ENCODE data around the gene FUT8.
"Not testable (repeated sequence)": the region's sequence is repeated elsewhere in the genome, so short reads cannot be mapped to it uniquely, and the experiment has no call there.

The FUT8 gene

DNA sequence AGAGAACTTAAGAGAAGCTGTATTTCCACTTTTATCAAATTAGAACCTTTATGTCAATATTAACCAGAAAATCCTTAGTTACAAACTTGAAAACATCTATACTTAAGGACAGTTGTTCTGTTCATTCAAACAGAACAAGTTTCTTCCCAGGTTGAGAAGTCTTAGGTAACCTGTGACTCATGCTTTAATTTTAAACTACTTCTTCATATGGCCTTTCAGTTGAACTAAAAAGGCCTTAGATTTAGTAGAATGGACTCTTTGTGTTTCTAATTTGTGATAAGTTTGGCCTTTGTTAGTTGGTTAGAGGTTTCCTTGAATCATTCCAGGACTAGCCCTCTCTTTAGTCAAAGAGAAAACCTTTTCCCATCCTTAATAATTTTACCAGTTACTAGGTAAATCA is 274.2 kb downstream of the FUT8 start:
- Histone ChIP-seq H3K4me3 (ENCODE audit: low read depth in 1 of 2, low read length in 2 of 2) (no peak overlapping the region), H3K9me3 (ENCODE audit: control insufficient read depth in 1 of 2, low read length in 2 of 2) (no peaks in the 10 kb centered on the region), H3K27ac (ENCODE audit: low read length) (no peak overlapping the region), H3K36me3 (ENCODE audit: control insufficient read depth in 1 of 2, insufficient read depth in 2 of 2, low read length in 2 of 2) (no peaks in the 10 kb centered on the region), H3K27me3 (ENCODE audit: low read depth, low read length) (no peaks in the 10 kb centered on the region), H3K4me1 (ENCODE audit: control insufficient read depth in 1 of 2, insufficient read depth in 2 of 2, low read length in 2 of 2) (no peaks in the 10 kb centered on the region)

DNA sequence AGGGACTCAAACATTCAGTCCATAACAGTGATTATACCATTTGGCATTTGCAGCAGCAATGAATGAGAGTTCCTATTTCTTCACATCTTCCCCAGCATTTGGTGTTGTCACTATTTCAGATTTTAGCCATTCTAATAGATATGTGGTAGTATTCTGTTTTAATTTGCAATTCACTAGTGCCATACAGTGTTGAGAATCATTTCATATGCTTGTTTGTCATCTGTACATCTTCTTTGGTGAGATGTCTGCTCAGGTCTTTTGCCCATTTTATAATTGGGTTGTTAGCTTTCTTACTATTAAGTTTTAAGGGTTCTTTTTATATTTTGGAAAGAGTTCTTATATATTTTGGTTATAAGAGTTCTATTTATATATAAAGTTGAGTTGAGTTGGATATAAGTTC is 276.5 kb downstream of the FUT8 start:
- H3K27me3 ChIP-seq (ENCODE audit: low read depth, low read length) = no peaks in the 10 kb centered on the region
- no peaks in the 10 kb centered on the region for H3K36me3 ChIP-seq (ENCODE audit: control insufficient read depth in 1 of 2, insufficient read depth in 2 of 2, low read length in 2 of 2)
- no peaks in the 10 kb centered on the region for H3K4me1 ChIP-seq (ENCODE audit: control insufficient read depth in 1 of 2, insufficient read depth in 2 of 2, low read length in 2 of 2)
- no peak overlapping the region for H3K27ac ChIP-seq (ENCODE audit: low read length)
- no peak overlapping the region for H3K4me3 ChIP-seq (ENCODE audit: low read depth in 1 of 2, low read length in 2 of 2)
- H3K9me3 ChIP-seq (ENCODE audit: control insufficient read depth in 1 of 2, low read length in 2 of 2) = no peaks in the 10 kb centered on the region

DNA sequence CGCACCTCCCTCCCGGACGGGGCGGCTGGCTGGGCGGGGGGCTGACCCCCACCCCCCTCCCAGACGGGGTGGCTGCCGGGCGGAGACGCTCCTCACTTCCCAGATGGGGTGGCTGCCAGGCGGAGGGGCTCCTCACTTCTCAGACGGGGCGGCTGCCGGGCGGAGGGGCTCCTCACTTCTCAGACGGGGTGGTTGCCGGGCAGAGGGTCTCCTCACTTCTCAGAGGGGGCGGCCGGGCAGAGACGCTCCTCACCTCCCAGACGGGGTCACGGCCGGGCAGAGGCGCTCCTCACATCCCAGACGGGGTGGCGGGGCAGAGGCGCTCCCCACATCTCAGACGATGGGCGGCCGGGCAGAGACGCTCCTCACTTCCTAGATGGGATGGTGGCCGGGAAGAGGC is 280.0 kb downstream of the FUT8 start:
- H3K27me3 ChIP-seq (ENCODE audit: low read depth, low read length); H3K4me1 ChIP-seq (ENCODE audit: control insufficient read depth in 1 of 2, insufficient read depth in 2 of 2, low read length in 2 of 2); H3K4me3 ChIP-seq (ENCODE audit: low read depth in 1 of 2, low read length in 2 of 2); H3K27ac ChIP-seq (ENCODE audit: low read length); H3K36me3 ChIP-seq (ENCODE audit: control insufficient read depth in 1 of 2, insufficient read depth in 2 of 2, low read length in 2 of 2); H3K9me3 ChIP-seq (ENCODE audit: control insufficient read depth in 1 of 2, low read length in 2 of 2): not testable (repeated sequence)

- no peaks in the 10 kb centered on the region for H3K9me3 ChIP-seq (ENCODE audit: control insufficient read depth in 1 of 2, low read length in 2 of 2)
- no peak overlapping the region for H3K4me3 ChIP-seq (ENCODE audit: low read depth in 1 of 2, low read length in 2 of 2)
- no peaks in the 10 kb centered on the region for H3K27me3 ChIP-seq (ENCODE audit: low read depth, low read length)
- H3K27ac ChIP-seq (ENCODE audit: low read length) = no peak overlapping the region
- no peaks in the 10 kb centered on the region for H3K4me1 ChIP-seq (ENCODE audit: control insufficient read depth in 1 of 2, insufficient read depth in 2 of 2, low read length in 2 of 2)
- H3K36me3 ChIP-seq (ENCODE audit: control insufficient read depth in 1 of 2, insufficient read depth in 2 of 2, low read length in 2 of 2) = peaks cover 0 to 4% of the 10 kb centered on the region in 2 donors
Measured at GRCh38 chr14:65696801-65697200, 284.3 kb downstream of the FUT8 start.

- no peak overlapping the region for H3K27ac ChIP-seq (ENCODE audit: low read length)
- no peaks in the 10 kb centered on the region for H3K4me1 ChIP-seq (ENCODE audit: control insufficient read depth in 1 of 2, insufficient read depth in 2 of 2, low read length in 2 of 2)
- H3K9me3 ChIP-seq (ENCODE audit: control insufficient read depth in 1 of 2, low read length in 2 of 2) = peaks cover 0 to 6% of the 10 kb centered on the region in 2 donors
- H3K36me3 ChIP-seq (ENCODE audit: control insufficient read depth in 1 of 2, insufficient read depth in 2 of 2, low read length in 2 of 2) = peaks cover 0 to 3% of the 10 kb centered on the region in 2 donors
- H3K4me3 ChIP-seq (ENCODE audit: low read depth in 1 of 2, low read length in 2 of 2) = no peak overlapping the region
- no peaks in the 10 kb centered on the region for H3K27me3 ChIP-seq (ENCODE audit: low read depth, low read length)
Measured at GRCh38 chr14:65703521-65703920, 291.0 kb downstream of the FUT8 start.

- Histone ChIP-seq H3K36me3 (ENCODE audit: control insufficient read depth in 1 of 2, insufficient read depth in 2 of 2, low read length in 2 of 2) (peaks cover 0 to 3% of the 10 kb centered on the region in 2 donors), H3K9me3 (ENCODE audit: control insufficient read depth in 1 of 2, low read length in 2 of 2) (peaks cover 0 to 8% of the 10 kb centered on the region in 2 donors), H3K27ac (ENCODE audit: low read length) (no peak overlapping the region), H3K27me3 (ENCODE audit: low read depth, low read length) (no peaks in the 10 kb centered on the region), H3K4me3 (ENCODE audit: low read depth in 1 of 2, low read length in 2 of 2) (no peak overlapping the region), H3K4me1 (ENCODE audit: control insufficient read depth in 1 of 2, insufficient read depth in 2 of 2, low read length in 2 of 2) (no peaks in the 10 kb centered on the region)
Measured at GRCh38 chr14:65703996-65704395, 291.5 kb downstream of the FUT8 start.

- Histone ChIP-seq H3K27ac (ENCODE audit: low read length) (no peak overlapping the region), H3K27me3 (ENCODE audit: low read depth, low read length) (no peaks in the 10 kb centered on the region), H3K4me1 (ENCODE audit: control insufficient read depth in 1 of 2, insufficient read depth in 2 of 2, low read length in 2 of 2) (no peaks in the 10 kb centered on the region), H3K9me3 (ENCODE audit: control insufficient read depth in 1 of 2, low read length in 2 of 2) (peaks cover 0 to 8% of the 10 kb centered on the region in 2 donors), H3K4me3 (ENCODE audit: low read depth in 1 of 2, low read length in 2 of 2) (no peak overlapping the region), H3K36me3 (ENCODE audit: control insufficient read depth in 1 of 2, insufficient read depth in 2 of 2, low read length in 2 of 2) (peaks cover 0 to 3% of the 10 kb centered on the region in 2 donors)
Measured at GRCh38 chr14:65704437-65704836, 291.9 kb downstream of the FUT8 start.

DNA sequence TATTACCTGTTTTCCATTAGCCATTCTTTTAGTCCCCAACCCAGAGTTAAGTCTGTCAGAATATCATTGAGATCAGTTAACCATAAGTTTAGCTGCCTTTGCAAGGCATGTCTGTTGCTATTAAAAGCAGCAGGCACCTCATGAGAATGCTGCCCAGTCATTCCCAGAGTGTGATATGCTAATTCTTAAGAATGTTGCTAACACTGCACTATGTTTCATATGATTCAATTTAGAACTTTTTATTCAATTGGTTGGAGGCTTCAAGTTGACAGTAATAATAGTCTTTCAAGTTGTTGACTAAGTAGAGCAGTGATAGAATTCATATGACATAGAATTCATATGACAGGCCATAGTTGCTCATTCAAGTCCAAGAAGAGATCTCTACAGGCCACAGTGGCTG is 292.3 kb downstream of the FUT8 start:
- Histone ChIP-seq H3K27me3 (ENCODE audit: low read depth, low read length) (no peaks in the 10 kb centered on the region), H3K27ac (ENCODE audit: low read length) (no peak overlapping the region), H3K36me3 (ENCODE audit: control insufficient read depth in 1 of 2, insufficient read depth in 2 of 2, low read length in 2 of 2) (peaks cover 0 to 3% of the 10 kb centered on the region in 2 donors), H3K4me3 (ENCODE audit: low read depth in 1 of 2, low read length in 2 of 2) (no peak overlapping the region), H3K4me1 (ENCODE audit: control insufficient read depth in 1 of 2, insufficient read depth in 2 of 2, low read length in 2 of 2) (no peaks in the 10 kb centered on the region), H3K9me3 (ENCODE audit: control insufficient read depth in 1 of 2, low read length in 2 of 2) (peaks cover 0 to 8% of the 10 kb centered on the region in 2 donors)

DNA sequence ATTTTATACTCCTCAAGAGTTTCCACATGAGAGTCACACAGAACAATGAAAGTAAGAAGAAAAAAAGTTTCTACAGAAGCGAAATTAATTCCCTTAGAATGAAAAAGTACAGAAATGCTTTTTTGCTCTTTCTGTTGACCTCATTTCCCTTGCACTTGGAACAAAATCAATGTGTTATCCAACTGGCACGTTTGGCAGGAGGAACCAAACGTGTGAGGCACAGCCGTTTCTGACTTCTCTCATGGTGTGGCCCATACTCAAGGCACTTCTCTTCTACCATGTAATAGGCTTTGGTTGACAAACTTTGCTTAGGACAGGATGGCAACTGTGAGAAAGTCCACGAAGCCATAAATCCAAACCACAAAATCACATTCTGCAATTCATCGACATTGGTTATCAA is 297.0 kb downstream of the FUT8 start:
- Histone ChIP-seq H3K4me1 (ENCODE audit: control insufficient read depth in 1 of 2, insufficient read depth in 2 of 2, low read length in 2 of 2) (no peaks in the 10 kb centered on the region), H3K36me3 (ENCODE audit: control insufficient read depth in 1 of 2, insufficient read depth in 2 of 2, low read length in 2 of 2) (no peaks in the 10 kb centered on the region), H3K4me3 (ENCODE audit: low read depth in 1 of 2, low read length in 2 of 2) (no peak overlapping the region), H3K9me3 (ENCODE audit: control insufficient read depth in 1 of 2, low read length in 2 of 2) (peaks cover 0 to 15% of the 10 kb centered on the region in 2 donors), H3K27ac (ENCODE audit: low read length) (no peak overlapping the region), H3K27me3 (ENCODE audit: low read depth, low read length) (no peaks in the 10 kb centered on the region)

DNA sequence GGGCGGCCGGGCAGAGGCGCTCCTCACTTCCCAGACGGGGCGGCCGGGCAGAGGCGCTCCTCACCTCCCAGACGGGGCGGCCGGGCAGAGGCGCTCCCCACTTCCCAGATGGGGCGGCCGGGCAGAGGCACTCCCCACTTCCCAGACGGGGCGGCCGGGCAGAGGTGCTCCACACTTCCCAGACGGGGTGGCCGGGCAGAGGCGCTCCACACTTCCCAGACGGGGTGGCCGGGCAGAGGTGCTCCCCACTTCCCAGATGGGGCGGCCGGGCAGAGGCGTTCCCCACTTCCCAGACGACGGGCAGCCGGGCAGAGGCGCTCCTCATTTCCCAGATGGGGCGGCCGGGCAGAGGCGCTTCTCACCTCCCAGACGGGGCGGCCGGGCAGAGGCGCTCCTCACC is 304.3 kb downstream of the FUT8 start:
- not testable (repeated sequence) for H3K27ac ChIP-seq (ENCODE audit: low read length); H3K4me3 ChIP-seq (ENCODE audit: low read depth in 1 of 2, low read length in 2 of 2); H3K27me3 ChIP-seq (ENCODE audit: low read depth, low read length); H3K4me1 ChIP-seq (ENCODE audit: control insufficient read depth in 1 of 2, insufficient read depth in 2 of 2, low read length in 2 of 2); H3K9me3 ChIP-seq (ENCODE audit: control insufficient read depth in 1 of 2, low read length in 2 of 2); H3K36me3 ChIP-seq (ENCODE audit: control insufficient read depth in 1 of 2, insufficient read depth in 2 of 2, low read length in 2 of 2)

DNA sequence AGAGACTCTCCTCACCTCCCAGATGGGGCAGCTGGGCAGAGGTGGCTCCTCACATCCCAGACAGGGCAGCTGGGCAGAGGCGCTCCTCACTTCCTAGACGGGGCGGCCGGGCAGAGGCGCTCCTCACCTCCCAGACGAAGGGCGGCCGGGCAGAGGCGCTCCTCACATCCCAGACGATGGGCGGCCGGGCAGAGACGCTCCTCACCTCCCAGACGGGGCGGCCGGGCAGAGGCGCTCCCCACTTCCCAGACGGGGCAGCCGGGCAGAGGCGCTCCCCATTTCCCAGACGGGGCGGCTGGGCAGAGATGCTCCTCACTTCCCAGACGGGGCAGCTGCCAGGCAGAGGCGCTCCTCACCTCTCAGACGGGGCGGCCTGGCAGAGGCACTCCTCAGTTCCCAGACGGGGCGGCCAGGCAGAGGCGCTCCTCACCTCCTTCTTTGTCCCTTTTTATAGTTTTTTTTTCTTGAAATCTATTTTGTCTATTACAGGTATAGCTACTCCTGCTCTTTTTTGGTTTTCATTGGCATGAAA is 304.9 kb downstream of the FUT8 start:
- not testable (repeated sequence) for H3K27me3 ChIP-seq (ENCODE audit: low read depth, low read length); H3K36me3 ChIP-seq (ENCODE audit: control insufficient read depth in 1 of 2, insufficient read depth in 2 of 2, low read length in 2 of 2); H3K9me3 ChIP-seq (ENCODE audit: control insufficient read depth in 1 of 2, low read length in 2 of 2); H3K4me3 ChIP-seq (ENCODE audit: low read depth in 1 of 2, low read length in 2 of 2); H3K4me1 ChIP-seq (ENCODE audit: control insufficient read depth in 1 of 2, insufficient read depth in 2 of 2, low read length in 2 of 2); H3K27ac ChIP-seq (ENCODE audit: low read length)

- Histone ChIP-seq H3K4me1 (ENCODE audit: control insufficient read depth in 1 of 2, insufficient read depth in 2 of 2, low read length in 2 of 2) (no peaks in the 10 kb centered on the region), H3K4me3 (ENCODE audit: low read depth in 1 of 2, low read length in 2 of 2) (no peak overlapping the region), H3K36me3 (ENCODE audit: control insufficient read depth in 1 of 2, insufficient read depth in 2 of 2, low read length in 2 of 2) (peaks cover 0 to 4% of the 10 kb centered on the region in 2 donors), H3K9me3 (ENCODE audit: control insufficient read depth in 1 of 2, low read length in 2 of 2) (peaks cover 0 to 7% of the 10 kb centered on the region in 2 donors), H3K27ac (ENCODE audit: low read length) (no peak overlapping the region), H3K27me3 (ENCODE audit: low read depth, low read length) (no peaks in the 10 kb centered on the region)
Measured at GRCh38 chr14:65718629-65719028, 306.1 kb downstream of the FUT8 start.

Measured in muscle layer of duodenum (tissue), 2 donors.